H1 (cell line): ENCODE results near the gene TRIM40. TPM values are rescaled to one million over a fixed set of nuclear protein-coding genes. Genes with fewer than 3 reads are reported as not detected.

Experiments used
- ATF2 ChIP-seq: IDR thresholded peaks from 2 replicates; pipeline ENCODE4 v1.6.1; 2012; ENCODE audit warnings: low read length, inconsistent platforms
- CHD7 ChIP-seq: fragments of 300-600 bp; sonication (generic); IDR thresholded peaks from 2 replicates; pipeline ENCODE4 v1.7.1; 2012; ENCODE audit warnings: low read length, moderate library complexity, mild to moderate bottlenecking, inconsistent platforms; ENCODE audit not compliant: insufficient replicate concordance
- HDAC2 ChIP-seq, 2 experiments: fragments of 300-600 bp in 1 of 2; sonication (generic) in 1 of 2; IDR thresholded peaks; 2 replicates each; pipeline ENCODE4 v1.6.1; 2011 to 2012; ENCODE audit warnings: low read depth in 2 of 2, low read length in 2 of 2, mild to moderate bottlenecking in 2 of 2, moderate library complexity in 2 of 2, borderline replicate concordance in 1 of 2, inconsistent platforms in 1 of 2
- polyA plus RNA-seq, 7 experiments: library from polyadenylated mRNA; depleted of rRNA in 3 of 7; stranded (reverse) in 5 of 7; unstranded in 2 of 7; fragments of >200 nt in 5 of 7; fragments of 200-250 nt in 2 of 7; gene quantifications; 1 replicate in 5 of 7; 2 replicates in 1 of 7; 4 replicates in 1 of 7; pipeline versions ENCODE4 v1.2.1 to v1.2.3, GENCODE V29; 2011 to 2013; ENCODE audit warnings: missing spikeins in 2 of 7, mixed read lengths in 2 of 7
- total RNA-seq: library from RNA; stranded (reverse); fragmentation: NEBNext Ultra II Directional; extraction: Animal tissue kit (Norgen Biotek cat#: 25700); gene quantifications from 2 replicates; pipeline ENCODE4 v1.2.1, GENCODE V29; 2021

TRIM40 gene
- total and polyA plus RNA-seq, 2 of the 8 experiments (the other 6 are each of a cell fraction or from before 2014, with no cell fraction given) = not detected

DNA sequence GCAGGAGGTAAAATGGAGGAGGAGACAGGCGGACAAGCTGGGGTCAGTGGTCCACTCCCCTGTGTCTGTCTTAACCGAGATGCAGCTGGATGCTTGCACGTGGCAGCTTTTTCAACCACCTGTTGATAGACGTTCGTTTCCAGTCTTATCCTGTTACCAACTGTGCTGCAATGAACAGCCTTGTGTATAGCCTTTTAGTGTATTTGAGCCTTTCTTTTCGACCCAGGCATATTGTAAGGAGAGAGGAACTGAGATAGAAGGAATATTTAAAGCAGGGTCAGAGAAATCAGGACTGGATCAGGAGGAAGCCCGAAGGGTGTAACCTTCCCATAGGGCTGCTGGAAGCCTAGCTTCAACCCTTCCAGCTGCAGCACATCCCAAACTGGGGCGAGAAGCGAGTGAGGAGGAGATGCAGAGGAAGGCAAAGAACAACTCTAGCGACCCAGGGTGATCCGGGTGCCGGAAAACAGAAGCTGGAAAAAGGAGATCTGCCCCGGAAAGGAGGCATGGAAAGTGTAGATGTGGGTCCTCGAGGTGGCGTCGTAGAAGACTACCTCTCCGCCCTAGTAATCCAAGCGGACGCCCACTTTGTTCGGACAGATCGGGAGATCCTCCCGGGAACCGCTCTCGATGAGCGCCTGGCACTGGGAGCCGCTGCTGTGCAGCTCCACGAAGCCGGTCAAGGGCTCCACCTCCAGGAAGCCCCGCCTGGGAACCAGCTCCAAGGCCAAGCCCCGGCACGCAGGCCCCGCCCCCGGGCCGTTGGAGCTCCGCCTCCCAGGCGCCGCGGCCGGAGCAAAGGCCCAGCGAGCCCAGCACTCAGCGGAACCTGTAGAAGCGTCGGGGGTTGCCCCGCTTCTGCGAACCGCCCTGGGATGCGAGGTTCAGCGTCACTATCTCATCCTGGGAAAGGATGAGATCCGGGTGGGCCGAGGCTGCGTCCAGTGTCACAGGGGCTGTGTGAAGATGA is 34.2 kb upstream of the TRIM40 start (continued):
- TF ChIP-seq CHD7 (no peak), HDAC2 (IDR thresholded peaks at IDR 0.05; ENCODE audit: borderline replicate concordance in 1 of 2, low read depth in 2 of 2, low read length in 2 of 2) (no peak), ATF2 (no peak)
- TF ChIP-seq, all 59 proteins: peak for 12
